Osteoblast (primary cell): Measurements from ENCODE around the gene CXCL3. TPM values are rescaled to one million over a fixed set of nuclear protein-coding genes. Genes with fewer than 3 reads are reported as not detected.
A peak's percentile ranks its signal among the peaks of the same experiment; 100 is the strongest.

Experiments used
- DNase-seq: peaks from one replicate; pipeline ENCODE4 v3.0.0; 2011; ENCODE audit warnings: low spot score, mixed read lengths; ENCODE audit not compliant: insufficient read length; ENCODE audit errors: missing footprints
- H2AFZ ChIP-seq: 2 replicates; pipeline ENCODE4 v1.6.0; 2011; ENCODE audit warnings: mild to moderate bottlenecking, low read length
- H3K27ac ChIP-seq: 2 replicates; pipeline ENCODE4 v1.5.1; 2011; ENCODE audit warnings: mild to moderate bottlenecking, low read depth, low read length, moderate library complexity
- H3K27me3 ChIP-seq: 2 replicates; pipeline ENCODE4 v1.6.0; 2012; ENCODE audit warnings: mild to moderate bottlenecking, control low read depth, inconsistent platforms, low read length, moderate library complexity; ENCODE audit not compliant: insufficient read depth
- H3K36me3 ChIP-seq: 2 replicates; pipeline ENCODE4 v1.5.1; 2011; ENCODE audit warnings: mild to moderate bottlenecking, low read length, control low read depth, moderate library complexity; ENCODE audit not compliant: insufficient read depth
- H3K4me1 ChIP-seq: 2 replicates; pipeline ENCODE4 v1.5.1; 2011; ENCODE audit warnings: mild to moderate bottlenecking, low read length, control low read depth, moderate library complexity; ENCODE audit not compliant: insufficient read depth
- H3K4me2 ChIP-seq: 2 replicates; pipeline ENCODE4 v1.6.0; 2011; ENCODE audit warnings: mild to moderate bottlenecking, low read length; ENCODE audit not compliant: insufficient read depth
- H3K4me3 ChIP-seq: fragments of 200-600 bp; sonication (generic); 3 replicates; pipeline ENCODE4 v1.5.1; 2012; ENCODE audit warnings: mild to moderate bottlenecking, low read length, inconsistent platforms; ENCODE audit not compliant: insufficient read depth
- H3K79me2 ChIP-seq: 2 replicates; pipeline ENCODE4 v1.6.0; 2012; ENCODE audit warnings: mild to moderate bottlenecking, low read length, control low read depth, inconsistent platforms; ENCODE audit not compliant: insufficient read depth
- H3K9me3 ChIP-seq: 2 replicates; pipeline ENCODE4 v1.5.1; 2011; ENCODE audit warnings: low read depth, low read length, control low read depth
- H4K20me1 ChIP-seq: 2 replicates; pipeline ENCODE4 v1.6.0; 2012; ENCODE audit warnings: mild to moderate bottlenecking, low read length, control low read depth; ENCODE audit not compliant: insufficient read depth
- total RNA-seq: library from RNA; depleted of rRNA; stranded (reverse); fragments of >200 nt; gene quantifications from 2 replicates; pipeline ENCODE4 v1.2.3, GENCODE V29; 2012
- TF ChIP-seq, protein P1 (sequence below): IDR thresholded peaks from 2 replicates; pipeline ENCODE4 v1.5.1; 2011; ENCODE audit warnings: mild to moderate bottlenecking, low read depth, low read length, moderate library complexity; ENCODE audit errors: extremely low read depth

Gene CXCL3
- total RNA-seq, result 0.36 TPM in 1 of 2 replicates, not detected in the other

DNA sequence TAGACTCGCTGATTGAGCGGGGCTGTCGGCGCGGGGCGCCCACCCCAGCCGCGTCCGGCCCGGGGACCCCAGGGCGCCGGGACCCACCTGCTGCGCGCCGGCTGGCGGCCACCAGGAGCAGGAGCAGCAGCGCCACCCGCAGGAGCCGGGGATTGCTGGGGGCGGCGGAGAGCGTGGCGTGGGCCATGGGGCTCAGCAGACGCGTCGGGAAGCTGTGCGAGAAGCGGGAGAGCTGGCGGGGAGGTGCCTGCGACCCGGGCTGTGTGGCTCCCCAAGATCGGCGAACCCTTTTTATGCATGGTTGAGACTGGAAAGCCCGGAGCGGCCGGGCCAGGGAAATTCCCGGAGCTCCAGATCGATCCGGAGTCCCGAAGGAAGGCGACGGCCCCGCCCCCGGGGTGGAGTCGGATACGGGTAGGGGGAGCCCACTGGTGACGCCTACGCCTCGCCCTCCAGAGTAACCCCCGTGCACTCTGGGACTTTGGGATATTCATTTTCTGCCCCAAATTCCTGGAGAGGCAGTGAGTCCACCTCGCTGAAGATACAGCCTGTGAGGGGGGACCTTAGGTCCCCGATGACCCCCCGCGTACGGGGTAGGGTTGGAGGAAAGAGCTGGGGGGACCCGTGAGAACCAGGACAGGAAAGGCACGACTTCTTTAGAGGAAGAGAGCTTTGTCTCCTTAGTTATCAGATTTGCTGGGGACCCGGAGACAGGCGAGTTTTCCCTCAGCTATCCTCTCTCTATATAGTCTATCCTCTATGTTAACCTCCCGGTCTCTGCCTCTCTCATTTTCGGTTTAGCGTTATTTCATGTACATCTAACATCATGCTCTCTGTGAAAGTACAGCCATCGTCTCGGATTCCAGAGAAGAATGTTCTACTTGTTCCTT lies at the start of gene CXCL3:
CXCL3 (minus strand) TSS at position 265 of the 890 bp plus-strand sequence; CDS start at position 187, 78 bp downstream.
- H3K27me3 ChIP-seq, result no peaks in the 10 kb centered on the region
- peak within 1 kb of the TSS; percentile 90 for H3K4me3 ChIP-seq
- no peaks in the 10 kb centered on the region for H4K20me1 ChIP-seq
- H3K79me2 ChIP-seq, result peaks cover 9% of the 10 kb centered on the region
- H3K4me2 ChIP-seq, result peak within 1 kb of the TSS; percentile 94
- H3K36me3 ChIP-seq, result no peaks in the 10 kb centered on the region
- peaks cover 34% of the 10 kb centered on the region for H3K4me1 ChIP-seq
- H2AFZ ChIP-seq, result peak within 1 kb of the TSS; percentile 96
- H3K9me3 ChIP-seq, result no peaks in the 10 kb centered on the region
- DNase-seq, result peak; percentile 82
- peak within 1 kb of the TSS; percentile 93 for H3K27ac ChIP-seq
- TF ChIP-seq, protein P1, sequence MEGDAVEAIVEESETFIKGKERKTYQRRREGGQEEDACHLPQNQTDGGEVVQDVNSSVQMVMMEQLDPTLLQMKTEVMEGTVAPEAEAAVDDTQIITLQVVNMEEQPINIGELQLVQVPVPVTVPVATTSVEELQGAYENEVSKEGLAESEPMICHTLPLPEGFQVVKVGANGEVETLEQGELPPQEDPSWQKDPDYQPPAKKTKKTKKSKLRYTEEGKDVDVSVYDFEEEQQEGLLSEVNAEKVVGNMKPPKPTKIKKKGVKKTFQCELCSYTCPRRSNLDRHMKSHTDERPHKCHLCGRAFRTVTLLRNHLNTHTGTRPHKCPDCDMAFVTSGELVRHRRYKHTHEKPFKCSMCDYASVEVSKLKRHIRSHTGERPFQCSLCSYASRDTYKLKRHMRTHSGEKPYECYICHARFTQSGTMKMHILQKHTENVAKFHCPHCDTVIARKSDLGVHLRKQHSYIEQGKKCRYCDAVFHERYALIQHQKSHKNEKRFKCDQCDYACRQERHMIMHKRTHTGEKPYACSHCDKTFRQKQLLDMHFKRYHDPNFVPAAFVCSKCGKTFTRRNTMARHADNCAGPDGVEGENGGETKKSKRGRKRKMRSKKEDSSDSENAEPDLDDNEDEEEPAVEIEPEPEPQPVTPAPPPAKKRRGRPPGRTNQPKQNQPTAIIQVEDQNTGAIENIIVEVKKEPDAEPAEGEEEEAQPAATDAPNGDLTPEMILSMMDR, result peak; percentile 35

DNA sequence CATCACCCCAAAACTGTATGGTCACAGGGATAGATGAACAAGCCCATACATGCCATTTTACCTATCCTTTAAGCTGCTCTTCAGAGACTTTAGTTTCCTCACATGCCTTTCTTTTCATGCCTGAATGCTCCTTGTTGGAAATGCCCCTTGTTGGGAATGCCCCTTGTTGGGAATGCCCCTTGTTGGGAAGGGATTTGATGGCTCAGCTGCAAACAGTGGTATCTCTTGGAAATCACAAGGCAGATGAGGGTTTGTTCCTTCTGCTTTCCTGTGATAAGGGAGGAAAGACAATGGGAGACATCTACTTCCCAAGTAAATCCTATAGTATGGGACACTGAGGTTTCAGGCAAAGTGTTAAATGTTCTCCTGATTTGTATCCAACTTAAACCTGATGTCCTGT lies 49.0 kb upstream of the CXCL3 start:
- H3K4me2 ChIP-seq, result no peak overlapping the region
- DNase-seq, result no peak

DNA sequence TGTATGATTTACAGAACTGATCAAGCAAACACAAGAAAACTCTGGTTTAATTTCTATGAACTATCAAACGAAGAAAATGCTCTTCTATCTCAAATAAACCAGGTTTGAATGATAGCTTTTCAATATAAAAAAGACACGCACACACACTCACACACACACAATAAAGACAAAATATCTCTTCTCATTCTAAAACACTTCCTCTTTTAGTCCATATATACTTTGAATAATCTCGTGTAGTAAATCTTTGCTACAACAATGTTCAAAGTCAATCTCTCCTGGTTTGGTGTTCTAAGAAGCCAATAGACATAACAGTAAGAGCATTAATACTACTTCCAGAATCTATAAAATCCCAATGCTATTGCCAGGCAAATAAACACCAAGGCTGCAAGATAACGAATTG lies 47.2 kb upstream of the CXCL3 start:
- no peak overlapping the region for H2AFZ ChIP-seq
- H3K9me3 ChIP-seq, result no peaks in the 10 kb centered on the region
- no peak overlapping the region for H3K4me2 ChIP-seq
- H4K20me1 ChIP-seq, result no peaks in the 10 kb centered on the region
- TF ChIP-seq, protein P1, result no peak
- H3K79me2 ChIP-seq, result no peaks in the 10 kb centered on the region
- H3K36me3 ChIP-seq, result no peaks in the 10 kb centered on the region
- no peak overlapping the region for H3K4me3 ChIP-seq
- H3K27me3 ChIP-seq, result no peaks in the 10 kb centered on the region
- no peak overlapping the region for H3K27ac ChIP-seq
- DNase-seq, result no peak
- H3K4me1 ChIP-seq, result no peaks in the 10 kb centered on the region

More for the DNA sequence above, 49.0 kb upstream of the CXCL3 start:
- H3K27me3 ChIP-seq, result no peaks in the 10 kb centered on the region
- H4K20me1 ChIP-seq, result no peaks in the 10 kb centered on the region
- no peaks in the 10 kb centered on the region for H3K79me2 ChIP-seq
- no peaks in the 10 kb centered on the region for H3K9me3 ChIP-seq
- H3K27ac ChIP-seq, result no peak overlapping the region
- H3K36me3 ChIP-seq, result no peaks in the 10 kb centered on the region
- no peak overlapping the region for H3K4me3 ChIP-seq
- TF ChIP-seq, protein P1, result no peak
- no peaks in the 10 kb centered on the region for H3K4me1 ChIP-seq
- H2AFZ ChIP-seq, result no peak overlapping the region

DNA sequence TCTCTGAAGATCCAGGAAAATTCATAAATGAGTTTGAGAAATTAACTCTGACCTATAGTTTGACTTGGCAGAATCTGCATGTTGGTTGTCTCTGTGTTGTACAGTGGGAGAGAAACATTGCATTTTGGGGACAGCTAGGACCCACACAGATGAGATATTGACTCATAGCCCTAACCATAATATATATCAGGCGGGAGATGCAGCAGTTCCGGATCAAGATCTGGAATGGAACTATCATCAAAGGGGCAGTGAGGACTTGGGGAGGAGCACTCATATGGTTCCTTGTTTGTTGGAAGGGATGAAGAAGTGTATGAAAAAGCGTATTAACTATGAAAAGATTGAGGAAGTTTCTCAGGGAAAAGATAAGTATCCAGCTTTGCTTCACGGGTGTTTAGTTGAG lies 46.5 kb upstream of the CXCL3 start:
- Histone ChIP-seq H3K4me1 (no peaks in the 10 kb centered on the region), H3K27ac (no peak overlapping the region), H3K79me2 (no peaks in the 10 kb centered on the region), H3K27me3 (no peaks in the 10 kb centered on the region), H2AFZ (no peak overlapping the region), H3K4me3 (no peak overlapping the region), H3K9me3 (no peaks in the 10 kb centered on the region), H3K4me2 (no peak overlapping the region), H3K36me3 (no peaks in the 10 kb centered on the region), H4K20me1 (no peaks in the 10 kb centered on the region)
- DNase-seq, result no peak
- TF ChIP-seq, protein P1, result no peak
